Prostate gland (tissue), 2 donors: Measurements from ENCODE around the gene ZMYM4.

ENCODE experiments used
- POLR2A ChIP-seq: fragments of 450-650 bp; IDR thresholded peaks from one replicate; pipeline ENCODE4 v1.6.1; 2016; ENCODE audit warnings: antibody characterized with exemption, mild to moderate bottlenecking
- TF ChIP-seq, protein P1 (sequence below), 4 experiments: fragments of 200-600 bp in 2 of 4; fragments of 450-650 bp in 2 of 4; sonication (generic) in 2 of 4; IDR thresholded peaks; 1 replicate in 3 of 4; 2 replicates in 1 of 4; pipeline ENCODE4 v1.5.1; 2016 to 2019; ENCODE audit warnings: antibody characterized with exemption in 4 of 4, mild to moderate bottlenecking in 2 of 4, moderate library complexity in 2 of 4

DNA sequence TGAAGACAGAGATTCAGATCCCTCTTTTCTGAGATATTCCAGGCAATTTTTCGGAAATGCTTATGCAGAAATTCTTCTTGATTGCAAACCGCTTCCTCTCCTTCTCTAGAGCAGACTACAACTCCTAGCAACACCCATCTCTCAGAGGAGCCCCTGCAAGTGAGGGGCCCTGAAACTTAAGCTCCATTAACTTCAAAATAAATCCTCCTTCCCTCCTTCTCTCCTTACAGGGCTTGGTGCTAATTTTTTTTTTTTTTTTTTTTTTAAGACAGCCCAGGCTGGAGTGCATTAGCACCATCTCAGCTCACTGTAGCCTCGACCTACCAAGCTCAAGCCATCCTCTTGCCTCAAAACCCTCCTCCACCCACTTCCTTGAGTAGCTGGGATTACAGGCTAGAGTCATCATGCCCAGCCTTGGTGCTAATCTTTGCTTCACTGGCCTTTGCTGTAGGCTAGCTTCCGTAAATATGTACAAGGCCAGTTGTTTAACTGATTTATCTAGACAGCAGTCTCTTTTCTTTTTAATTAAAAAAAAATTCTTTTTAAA, 45.4 kb upstream of the ZMYM4 start:
- TF ChIP-seq, protein P1, sequence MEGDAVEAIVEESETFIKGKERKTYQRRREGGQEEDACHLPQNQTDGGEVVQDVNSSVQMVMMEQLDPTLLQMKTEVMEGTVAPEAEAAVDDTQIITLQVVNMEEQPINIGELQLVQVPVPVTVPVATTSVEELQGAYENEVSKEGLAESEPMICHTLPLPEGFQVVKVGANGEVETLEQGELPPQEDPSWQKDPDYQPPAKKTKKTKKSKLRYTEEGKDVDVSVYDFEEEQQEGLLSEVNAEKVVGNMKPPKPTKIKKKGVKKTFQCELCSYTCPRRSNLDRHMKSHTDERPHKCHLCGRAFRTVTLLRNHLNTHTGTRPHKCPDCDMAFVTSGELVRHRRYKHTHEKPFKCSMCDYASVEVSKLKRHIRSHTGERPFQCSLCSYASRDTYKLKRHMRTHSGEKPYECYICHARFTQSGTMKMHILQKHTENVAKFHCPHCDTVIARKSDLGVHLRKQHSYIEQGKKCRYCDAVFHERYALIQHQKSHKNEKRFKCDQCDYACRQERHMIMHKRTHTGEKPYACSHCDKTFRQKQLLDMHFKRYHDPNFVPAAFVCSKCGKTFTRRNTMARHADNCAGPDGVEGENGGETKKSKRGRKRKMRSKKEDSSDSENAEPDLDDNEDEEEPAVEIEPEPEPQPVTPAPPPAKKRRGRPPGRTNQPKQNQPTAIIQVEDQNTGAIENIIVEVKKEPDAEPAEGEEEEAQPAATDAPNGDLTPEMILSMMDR (IDR thresholded peaks at IDR 0.05), result no peak
- TF ChIP-seq POLR2A, result no peak
